Thymus (tissue), 11 donors: ENCODE results near the gene HPS3. TPM values are rescaled to one million over a fixed set of nuclear protein-coding genes. Genes with fewer than 3 reads are reported as not detected.
A peak's percentile ranks its signal among the peaks of the same experiment; 100 is the strongest.

Source experiments
- DNase-seq, 9 donors: peaks; one replicate each; pipeline ENCODE4 v3.0.0-alpha.2; 2013; ENCODE audit warnings: low spot score in 9 of 9, low read depth in 6 of 9, missing footprints in 1 of 9
- H3K27ac ChIP-seq, 2 donors: one replicate each; pipeline ENCODE4 v1.5.1; 2013; ENCODE audit warnings: control low read depth in 1 of 2, low read depth in 1 of 2, low read length in 1 of 2, mild to moderate bottlenecking in 1 of 2, moderate library complexity in 1 of 2
- H3K27me3 ChIP-seq, 2 donors: one replicate each; pipeline ENCODE4 v1.5.1; 2013; ENCODE audit warnings: low read length in 1 of 2; ENCODE audit not compliant: control insufficient read depth in 2 of 2, insufficient read depth in 1 of 2
- H3K36me3 ChIP-seq, 2 donors: one replicate each; pipeline ENCODE4 v1.5.1; 2013; ENCODE audit warnings: low read length in 1 of 2, mild to moderate bottlenecking in 1 of 2, moderate library complexity in 1 of 2; ENCODE audit not compliant: control insufficient read depth in 2 of 2, insufficient read depth in 2 of 2
- H3K4me1 ChIP-seq, 2 donors: one replicate each; pipeline ENCODE4 v1.5.1; 2013; ENCODE audit warnings: low read length in 2 of 2; ENCODE audit not compliant: control insufficient read depth in 2 of 2, insufficient read depth in 2 of 2
- H3K4me3 ChIP-seq, 2 donors: one replicate each; pipeline ENCODE4 v1.5.1; 2013; ENCODE audit warnings: low read length in 2 of 2, control low read depth in 1 of 2, mild to moderate bottlenecking in 1 of 2
- H3K9me3 ChIP-seq, 2 donors: one replicate each; pipeline ENCODE4 v1.5.1; 2013; ENCODE audit warnings: low read length in 1 of 2, mild to moderate bottlenecking in 1 of 2; ENCODE audit not compliant: control insufficient read depth in 2 of 2, insufficient read depth in 1 of 2
- WGBS: extraction: QIAGEN DNeasy Blood & Tissue Kit; methylation state at CpG from one replicate; pipeline ENCODE4 v1.1.7; 2013; 5-methylcytosine and 5-hydroxymethylcytosine counted together
- polyA plus RNA-seq: library from polyadenylated mRNA; stranded (reverse); fragments of 200-250 nt; gene quantifications from one replicate; pipeline ENCODE4 v1.2.3, GENCODE V29; 2013
- total RNA-seq: library from RNA; stranded (reverse); fragments of 120-200 nt; gene quantifications from one replicate; pipeline ENCODE4 v1.2.4, GENCODE V29; 2013
- donor health status: healthy.

Gene HPS3
- total and polyA plus RNA-seq, 2 donors, result 17.7 to 26.3 TPM

DNA sequence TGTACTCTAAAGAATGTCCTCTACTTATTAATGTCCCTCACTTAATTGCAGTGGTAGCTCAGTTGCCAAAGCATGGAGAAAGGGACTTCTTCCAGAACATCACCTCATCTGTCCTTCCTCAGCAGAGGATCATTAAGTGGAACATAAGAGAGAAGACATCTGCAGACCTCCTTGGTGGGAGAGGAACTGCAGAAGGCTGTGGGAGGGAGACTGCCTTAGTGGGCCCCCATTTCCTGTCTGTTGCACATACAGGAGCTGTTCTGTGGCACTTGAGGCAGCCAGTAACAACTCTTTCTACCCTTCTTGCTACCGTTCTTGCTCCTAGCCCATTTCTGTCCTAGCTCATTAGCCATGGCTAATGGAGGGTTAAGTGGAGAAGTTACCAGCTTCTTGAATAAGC lies 33.6 kb downstream of the HPS3 start:
- Histone ChIP-seq H3K27me3 (no peaks in the 10 kb centered on the region), H3K36me3 (peaks cover 31 to 58% of the 10 kb centered on the region in 2 donors), H3K4me3 (no peak overlapping the region), H3K27ac (peak overlapping the region in 1 of 2 donors; percentile 74), H3K9me3 (no peaks in the 10 kb centered on the region), H3K4me1 (peaks cover 0 to 18% of the 10 kb centered on the region in 2 donors)
- DNase-seq, result peak; percentile 21 to 79 (median 47)
- 7% methylated on average over 1 of the region's 1 CpG for WGBS

DNA sequence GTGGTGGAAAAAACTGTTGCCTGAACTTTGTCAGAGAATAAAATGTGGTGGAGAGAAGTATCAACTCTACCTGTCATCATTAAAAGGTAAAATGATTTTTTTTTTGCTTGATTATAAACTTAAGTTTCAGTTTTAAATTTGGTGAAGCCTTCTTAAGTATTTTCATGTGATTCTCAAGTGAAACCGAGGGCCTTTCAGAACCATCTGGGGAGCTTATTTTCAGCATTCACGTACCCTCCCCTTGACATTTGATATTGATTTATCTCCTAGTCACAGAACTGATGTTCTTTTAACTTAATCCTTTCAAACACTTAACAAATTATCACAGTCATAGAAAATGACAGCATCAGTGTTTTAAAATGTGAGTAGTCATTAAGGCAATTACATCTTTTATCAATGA lies 38.5 kb downstream of the HPS3 start:
- H3K4me3 ChIP-seq, result no peak overlapping the region
- peaks cover 0 to 13% of the 10 kb centered on the region in 2 donors for H3K4me1 ChIP-seq
- no peaks in the 10 kb centered on the region for H3K9me3 ChIP-seq
- no peak overlapping the region for H3K27ac ChIP-seq
- DNase-seq, result no peak
- WGBS, result 92% methylated on average over 2 of the region's 2 CpGs
- no peaks in the 10 kb centered on the region for H3K27me3 ChIP-seq
- H3K36me3 ChIP-seq, result peaks cover 26 to 61% of the 10 kb centered on the region in 2 donors

DNA sequence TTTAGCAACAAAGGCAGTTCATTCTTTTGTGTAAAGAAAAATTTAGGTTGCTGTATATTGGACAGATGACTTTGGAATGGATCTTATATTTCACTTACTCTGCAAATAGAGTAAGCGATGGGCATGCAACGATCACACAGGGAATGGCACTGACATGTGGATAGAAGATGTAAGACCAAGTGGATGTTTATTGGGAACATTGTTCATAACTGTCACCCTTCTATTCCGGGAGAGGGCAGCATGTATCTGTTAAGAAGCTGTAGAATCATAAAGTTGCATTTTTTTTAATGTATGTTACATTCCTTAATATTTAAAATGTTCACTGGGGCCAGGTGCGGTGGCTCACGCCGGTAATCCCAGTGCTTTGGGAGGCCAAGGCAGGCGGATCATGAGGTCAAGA lies 41.2 kb downstream of the HPS3 start:
- DNase-seq, result no peak
- no peak overlapping the region for H3K4me3 ChIP-seq
- H3K4me1 ChIP-seq, result no peaks in the 10 kb centered on the region
- H3K27me3 ChIP-seq, result no peaks in the 10 kb centered on the region
- H3K9me3 ChIP-seq, result no peaks in the 10 kb centered on the region
- no peak overlapping the region for H3K27ac ChIP-seq
- peaks cover 15 to 49% of the 10 kb centered on the region in 2 donors for H3K36me3 ChIP-seq
- WGBS, result 98% methylated on average over 7 of the region's 7 CpGs

DNA sequence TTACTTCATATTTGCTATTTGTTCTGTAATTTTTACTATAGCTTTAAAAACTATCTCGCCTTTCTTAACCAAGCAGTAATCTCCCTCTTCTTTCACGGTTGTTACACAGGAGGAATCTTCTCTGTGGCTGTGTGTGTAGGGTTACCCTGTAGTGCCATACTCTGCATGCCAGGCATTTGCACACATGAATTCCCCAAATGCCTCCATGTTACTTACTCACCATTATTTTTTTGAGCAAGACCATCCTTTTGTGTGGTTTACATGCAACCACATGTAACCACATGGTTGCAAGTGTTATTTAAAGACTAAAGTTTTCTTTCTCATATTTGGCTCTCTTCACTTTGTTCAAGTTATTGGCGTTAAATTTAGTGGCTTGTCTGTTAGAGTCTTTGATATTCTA lies 45.5 kb downstream of the HPS3 start:
- no peaks in the 10 kb centered on the region for H3K4me1 ChIP-seq
- 59% methylated on average over 3 of the region's 3 CpGs for WGBS
- no peak overlapping the region for H3K27ac ChIP-seq
- peak in 1 of 9 donors; percentile 24 for DNase-seq
- H3K36me3 ChIP-seq, result peaks cover 7 to 22% of the 10 kb centered on the region in 2 donors
- no peaks in the 10 kb centered on the region for H3K27me3 ChIP-seq
- H3K9me3 ChIP-seq, result no peaks in the 10 kb centered on the region
- H3K4me3 ChIP-seq, result no peak overlapping the region

DNA sequence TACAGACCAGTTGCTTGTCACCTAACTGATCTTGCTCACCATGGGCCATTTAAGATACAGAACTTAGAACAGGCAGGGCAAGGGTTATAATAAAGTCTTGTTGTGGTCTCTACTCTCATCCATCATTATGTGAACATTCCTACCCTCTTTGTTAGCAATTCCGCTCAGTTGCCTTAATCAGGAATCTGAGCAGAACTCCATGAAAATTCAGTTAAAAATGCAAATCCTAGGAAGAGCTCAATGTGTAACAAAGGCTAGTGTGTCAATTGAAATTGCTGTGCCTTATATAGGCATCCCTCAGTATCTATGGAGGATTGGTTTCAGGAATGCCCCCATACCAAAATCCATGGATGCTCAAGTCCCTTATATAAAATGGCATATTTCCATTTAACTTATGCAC lies 47.7 kb downstream of the HPS3 start:
- Histone ChIP-seq H3K36me3 (peaks cover 3 to 10% of the 10 kb centered on the region in 2 donors), H3K27ac (no peak overlapping the region), H3K9me3 (no peaks in the 10 kb centered on the region), H3K4me3 (no peak overlapping the region), H3K4me1 (no peaks in the 10 kb centered on the region), H3K27me3 (no peaks in the 10 kb centered on the region)
- DNase-seq, result no peak
- WGBS, result 96% methylated on average over 1 of the region's 1 CpG

DNA sequence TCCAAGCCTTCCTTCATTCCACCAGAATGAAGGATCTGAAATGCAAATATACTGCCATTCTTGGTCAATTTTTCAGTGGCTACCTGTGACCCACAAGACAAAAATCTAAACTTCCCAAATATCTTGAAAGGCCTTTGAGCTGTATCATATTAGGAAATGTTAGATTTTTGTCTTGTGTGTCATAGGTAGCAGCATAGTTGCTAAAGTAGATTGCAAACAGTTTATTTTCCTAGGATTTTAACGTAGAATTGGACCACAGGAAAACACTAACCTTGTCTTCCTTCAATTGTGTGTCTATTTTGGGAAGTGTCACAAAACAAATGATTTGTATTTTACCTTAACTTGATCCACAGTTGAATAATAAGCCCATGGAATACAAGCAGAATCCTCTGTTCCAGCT lies 49.8 kb downstream of the HPS3 start:
- no peak for DNase-seq
- WGBS, result 96% methylated on average over 1 of the region's 1 CpG
- Histone ChIP-seq H3K9me3 (no peaks in the 10 kb centered on the region), H3K27me3 (no peaks in the 10 kb centered on the region), H3K4me1 (no peaks in the 10 kb centered on the region), H3K27ac (no peak overlapping the region), H3K36me3 (peaks cover 3% of the 10 kb centered on the region in 2 donors), H3K4me3 (no peak overlapping the region)

DNA sequence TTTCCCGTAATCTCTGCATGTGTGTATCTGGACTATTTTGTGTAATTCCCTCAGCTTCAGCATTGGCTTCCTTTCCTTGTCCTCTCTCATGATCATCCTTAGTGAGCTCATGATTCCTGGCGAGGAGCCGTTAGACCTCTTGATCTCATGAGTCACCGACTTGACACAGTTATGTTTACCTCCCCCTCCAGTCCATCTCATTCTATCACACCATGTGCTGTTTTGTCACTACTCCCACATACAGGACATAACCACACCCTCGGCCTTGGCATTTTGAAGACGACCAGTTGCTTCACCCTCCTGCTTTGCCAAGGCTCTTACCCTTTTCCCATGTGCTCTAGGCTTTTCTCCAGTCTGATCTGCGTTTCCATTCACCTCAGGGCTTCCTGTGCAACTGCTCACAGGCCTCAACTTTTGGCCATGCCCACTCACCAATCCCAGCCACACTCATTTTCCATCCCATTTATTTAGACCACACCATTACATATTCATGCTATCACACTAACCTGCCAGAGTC lies 50.7 kb downstream of the HPS3 start:
- Histone ChIP-seq H3K27me3 (no peaks in the 10 kb centered on the region), H3K36me3 (peaks cover 3% of the 10 kb centered on the region in 2 donors), H3K4me3 (no peak overlapping the region), H3K9me3 (no peaks in the 10 kb centered on the region), H3K27ac (no peak overlapping the region), H3K4me1 (no peaks in the 10 kb centered on the region)
- 96% methylated on average over 7 of the region's 7 CpGs for WGBS
- no peak for DNase-seq

DNA sequence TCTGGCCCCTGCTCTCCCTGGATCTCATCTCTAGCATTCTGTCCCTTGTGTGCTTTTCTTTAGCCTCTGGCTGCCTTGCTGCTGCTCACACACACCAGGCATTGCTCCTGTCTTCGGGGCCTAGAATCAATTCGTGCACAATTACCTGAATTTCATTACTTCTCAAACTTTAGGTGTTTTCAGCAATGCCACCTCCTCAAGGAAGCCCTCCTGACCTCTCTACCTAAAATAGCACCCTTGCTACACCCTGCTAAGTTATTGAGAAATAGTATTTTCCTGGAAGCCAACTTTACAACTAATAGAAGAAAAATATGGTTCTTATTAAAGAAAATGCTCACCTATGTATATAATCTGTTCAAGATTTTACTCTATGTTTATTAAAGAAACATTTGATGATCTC lies 51.7 kb downstream of the HPS3 start:
- Histone ChIP-seq H3K27ac (no peak overlapping the region), H3K36me3 (peaks cover 0 to 3% of the 10 kb centered on the region in 2 donors), H3K9me3 (no peaks in the 10 kb centered on the region), H3K4me1 (no peaks in the 10 kb centered on the region), H3K27me3 (no peaks in the 10 kb centered on the region), H3K4me3 (no peak overlapping the region)
- no peak for DNase-seq
- over 99% methylated on average over 2 of the region's 2 CpGs for WGBS

DNA sequence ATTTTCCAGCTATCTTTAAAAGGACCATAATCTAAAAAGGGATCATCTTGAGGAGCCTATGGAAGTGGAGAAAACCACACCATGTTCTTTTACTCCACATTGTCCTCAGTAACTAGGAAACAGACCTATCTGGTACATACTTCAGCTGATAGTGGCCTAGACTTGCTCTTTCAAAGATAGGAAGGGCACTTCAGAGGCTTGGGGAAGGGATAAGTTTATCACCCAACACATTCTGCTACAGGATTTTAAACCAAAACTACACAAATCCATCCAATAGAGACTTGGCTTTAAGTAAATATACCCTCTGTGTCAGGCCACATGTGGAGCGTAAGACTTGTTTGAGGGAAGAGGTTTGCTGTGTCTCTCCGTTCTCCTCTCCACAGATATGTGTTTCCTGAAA lies 56.8 kb downstream of the HPS3 start:
- no peak overlapping the region for H3K27ac ChIP-seq
- DNase-seq, result no peak
- H3K9me3 ChIP-seq, result no peaks in the 10 kb centered on the region
- H3K36me3 ChIP-seq, result no peaks in the 10 kb centered on the region
- no peak overlapping the region for H3K4me3 ChIP-seq
- no peaks in the 10 kb centered on the region for H3K4me1 ChIP-seq
- no peaks in the 10 kb centered on the region for H3K27me3 ChIP-seq
- 98% methylated on average over 2 of the region's 2 CpGs for WGBS

DNA sequence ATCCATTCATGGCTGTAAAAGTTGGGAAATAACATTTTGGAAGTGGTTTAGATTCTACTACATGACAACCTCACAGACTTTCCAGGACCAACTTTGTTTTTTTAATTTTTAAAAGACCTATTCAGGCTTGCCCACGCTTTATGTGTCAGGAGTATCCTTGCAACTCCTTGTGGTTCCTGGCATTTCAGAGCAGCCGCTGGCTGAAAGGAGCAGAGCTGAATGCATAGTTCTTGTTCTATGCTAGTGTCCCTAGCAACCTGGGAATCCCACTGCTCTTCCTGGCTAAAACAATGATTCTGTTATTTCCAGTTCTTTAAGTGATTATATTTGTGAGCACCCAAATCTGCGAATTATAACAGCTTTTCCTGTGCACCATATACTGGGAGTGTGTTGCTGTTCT lies 57.3 kb downstream of the HPS3 start:
- no peak for DNase-seq
- Histone ChIP-seq H3K27me3 (no peaks in the 10 kb centered on the region), H3K36me3 (no peaks in the 10 kb centered on the region), H3K9me3 (no peaks in the 10 kb centered on the region), H3K4me1 (no peaks in the 10 kb centered on the region), H3K4me3 (no peak overlapping the region), H3K27ac (no peak overlapping the region)
- WGBS, result 99% methylated on average over 3 of the region's 3 CpGs
